GM23338 (cell line): Measurements from ENCODE around the gene POR.

Source experiments
- CREB1 ChIP-seq: fragments of 250-450 bp; sonication (Bioruptor Pico); IDR thresholded peaks from 2 replicates; pipeline ENCODE4 v1.5.0; 2020; ENCODE audit warnings: low read depth, mild to moderate bottlenecking, moderate library complexity
- EZH2 ChIP-seq: fragments of 200-600 bp; sonication (generic); IDR thresholded peaks from one replicate; pipeline ENCODE4 v1.8.0; 2017; ENCODE audit warnings: antibody characterized with exemption, mild to moderate bottlenecking, low read depth; ENCODE audit not compliant: unreplicated experiment
- EZH2phosphoT487 ChIP-seq: fragments of 200-600 bp; sonication (generic); IDR thresholded peaks from one replicate; pipeline ENCODE4 v1.8.1; 2018; ENCODE audit warnings: antibody characterized with exemption; ENCODE audit not compliant: unreplicated experiment
- JUNB ChIP-seq: IDR thresholded peaks from one replicate; pipeline ENCODE4 v1.6.1; 2016; ENCODE audit warnings: antibody characterized with exemption; ENCODE audit not compliant: unreplicated experiment
- NANOG ChIP-seq: IDR thresholded peaks from 2 replicates; pipeline ENCODE4 v1.6.1; 2016; ENCODE audit warnings: antibody characterized with exemption, borderline replicate concordance
- POLR2AphosphoS5 ChIP-seq: IDR thresholded peaks from 2 replicates; pipeline ENCODE4 v1.6.1; 2016; ENCODE audit warnings: antibody characterized with exemption, low read depth
- STAT1 ChIP-seq: IDR thresholded peaks from one replicate; pipeline ENCODE4 v1.6.1; 2016; ENCODE audit warnings: antibody characterized with exemption; ENCODE audit not compliant: unreplicated experiment
- ZNF331 ChIP-seq: fragments of 250-450 bp; sonication (Bioruptor Pico); IDR thresholded peaks from 2 replicates; pipeline ENCODE4 v1.5.0; 2020; ENCODE audit warnings: low read depth, mild to moderate bottlenecking, moderate library complexity
- TF ChIP-seq, protein P1 (sequence below), 2 experiments: fragments of 200-600 bp in 1 of 2; sonication (generic) in 1 of 2; conservative IDR thresholded peaks; 2 replicates each; pipeline versions ENCODE4 v1.5.1 to v1.6.1; 2016 to 2017; ENCODE audit warnings: antibody characterized with exemption in 2 of 2, low read depth in 2 of 2, mild to moderate bottlenecking in 2 of 2, moderate library complexity in 1 of 2
- TF ChIP-seq, protein P2 (sequence below): IDR thresholded peaks from one replicate; pipeline ENCODE4 v1.6.1; 2018; ENCODE audit warnings: antibody characterized with exemption; ENCODE audit not compliant: unreplicated experiment
- TF ChIP-seq, protein P3 (sequence below): IDR thresholded peaks from 2 replicates; pipeline ENCODE4 v1.6.1; 2016; ENCODE audit warnings: antibody characterized with exemption
- TF ChIP-seq, protein P4 (sequence below): fragments of 250-450 bp; sonication (Bioruptor Pico); IDR thresholded peaks from 2 replicates; pipeline ENCODE4 v1.5.0; 2020; ENCODE audit warnings: mild to moderate bottlenecking, moderate library complexity

DNA sequence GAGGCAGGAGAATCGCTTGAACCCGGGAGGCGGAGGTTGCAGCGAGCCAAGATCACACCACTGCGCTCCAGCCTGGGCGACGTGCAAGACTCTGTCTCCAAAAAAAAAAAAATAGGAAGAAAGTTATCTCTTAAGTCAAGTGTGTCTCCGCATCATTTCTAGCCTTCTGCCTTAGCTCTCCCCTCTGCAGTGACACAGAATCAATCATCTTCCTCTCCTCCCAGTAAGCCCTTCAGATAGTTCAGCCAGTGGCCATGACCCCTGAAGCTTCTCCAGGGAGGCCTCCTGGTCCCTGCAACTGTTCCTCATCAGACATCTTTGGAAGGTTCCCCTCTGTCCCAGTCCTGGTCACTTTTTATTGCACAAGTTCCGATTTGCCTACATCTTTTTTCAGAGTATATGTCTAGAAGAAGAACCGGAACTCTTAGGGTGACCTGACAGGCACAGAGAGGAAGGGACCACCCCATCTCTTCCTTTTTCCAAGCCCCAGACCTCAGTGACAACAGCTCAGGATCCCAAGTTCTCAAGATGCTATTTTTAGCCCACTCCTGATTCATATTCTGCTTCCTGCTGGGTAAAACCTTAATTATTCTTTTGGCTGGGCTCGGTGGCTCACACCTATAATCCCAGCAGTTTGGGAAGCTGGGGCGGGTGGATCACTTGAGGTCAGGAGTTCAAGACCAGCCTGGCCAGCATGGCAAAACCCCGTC lies 42.7 kb upstream of the POR start:
- TF ChIP-seq, protein P1, sequence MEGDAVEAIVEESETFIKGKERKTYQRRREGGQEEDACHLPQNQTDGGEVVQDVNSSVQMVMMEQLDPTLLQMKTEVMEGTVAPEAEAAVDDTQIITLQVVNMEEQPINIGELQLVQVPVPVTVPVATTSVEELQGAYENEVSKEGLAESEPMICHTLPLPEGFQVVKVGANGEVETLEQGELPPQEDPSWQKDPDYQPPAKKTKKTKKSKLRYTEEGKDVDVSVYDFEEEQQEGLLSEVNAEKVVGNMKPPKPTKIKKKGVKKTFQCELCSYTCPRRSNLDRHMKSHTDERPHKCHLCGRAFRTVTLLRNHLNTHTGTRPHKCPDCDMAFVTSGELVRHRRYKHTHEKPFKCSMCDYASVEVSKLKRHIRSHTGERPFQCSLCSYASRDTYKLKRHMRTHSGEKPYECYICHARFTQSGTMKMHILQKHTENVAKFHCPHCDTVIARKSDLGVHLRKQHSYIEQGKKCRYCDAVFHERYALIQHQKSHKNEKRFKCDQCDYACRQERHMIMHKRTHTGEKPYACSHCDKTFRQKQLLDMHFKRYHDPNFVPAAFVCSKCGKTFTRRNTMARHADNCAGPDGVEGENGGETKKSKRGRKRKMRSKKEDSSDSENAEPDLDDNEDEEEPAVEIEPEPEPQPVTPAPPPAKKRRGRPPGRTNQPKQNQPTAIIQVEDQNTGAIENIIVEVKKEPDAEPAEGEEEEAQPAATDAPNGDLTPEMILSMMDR (conservative IDR thresholded peaks at IDR 0.05; ENCODE audit: low read depth in 2 of 2): no peak
- no peak for TF ChIP-seq EZH2
- no peak for TF ChIP-seq POLR2AphosphoS5
- TF ChIP-seq, protein P2, sequence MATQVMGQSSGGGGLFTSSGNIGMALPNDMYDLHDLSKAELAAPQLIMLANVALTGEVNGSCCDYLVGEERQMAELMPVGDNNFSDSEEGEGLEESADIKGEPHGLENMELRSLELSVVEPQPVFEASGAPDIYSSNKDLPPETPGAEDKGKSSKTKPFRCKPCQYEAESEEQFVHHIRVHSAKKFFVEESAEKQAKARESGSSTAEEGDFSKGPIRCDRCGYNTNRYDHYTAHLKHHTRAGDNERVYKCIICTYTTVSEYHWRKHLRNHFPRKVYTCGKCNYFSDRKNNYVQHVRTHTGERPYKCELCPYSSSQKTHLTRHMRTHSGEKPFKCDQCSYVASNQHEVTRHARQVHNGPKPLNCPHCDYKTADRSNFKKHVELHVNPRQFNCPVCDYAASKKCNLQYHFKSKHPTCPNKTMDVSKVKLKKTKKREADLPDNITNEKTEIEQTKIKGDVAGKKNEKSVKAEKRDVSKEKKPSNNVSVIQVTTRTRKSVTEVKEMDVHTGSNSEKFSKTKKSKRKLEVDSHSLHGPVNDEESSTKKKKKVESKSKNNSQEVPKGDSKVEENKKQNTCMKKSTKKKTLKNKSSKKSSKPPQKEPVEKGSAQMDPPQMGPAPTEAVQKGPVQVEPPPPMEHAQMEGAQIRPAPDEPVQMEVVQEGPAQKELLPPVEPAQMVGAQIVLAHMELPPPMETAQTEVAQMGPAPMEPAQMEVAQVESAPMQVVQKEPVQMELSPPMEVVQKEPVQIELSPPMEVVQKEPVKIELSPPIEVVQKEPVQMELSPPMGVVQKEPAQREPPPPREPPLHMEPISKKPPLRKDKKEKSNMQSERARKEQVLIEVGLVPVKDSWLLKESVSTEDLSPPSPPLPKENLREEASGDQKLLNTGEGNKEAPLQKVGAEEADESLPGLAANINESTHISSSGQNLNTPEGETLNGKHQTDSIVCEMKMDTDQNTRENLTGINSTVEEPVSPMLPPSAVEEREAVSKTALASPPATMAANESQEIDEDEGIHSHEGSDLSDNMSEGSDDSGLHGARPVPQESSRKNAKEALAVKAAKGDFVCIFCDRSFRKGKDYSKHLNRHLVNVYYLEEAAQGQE: no peak
- TF ChIP-seq JUNB: no peak
- TF ChIP-seq CREB1: no peak
- no peak for TF ChIP-seq EZH2phosphoT487
- TF ChIP-seq, protein P3, sequence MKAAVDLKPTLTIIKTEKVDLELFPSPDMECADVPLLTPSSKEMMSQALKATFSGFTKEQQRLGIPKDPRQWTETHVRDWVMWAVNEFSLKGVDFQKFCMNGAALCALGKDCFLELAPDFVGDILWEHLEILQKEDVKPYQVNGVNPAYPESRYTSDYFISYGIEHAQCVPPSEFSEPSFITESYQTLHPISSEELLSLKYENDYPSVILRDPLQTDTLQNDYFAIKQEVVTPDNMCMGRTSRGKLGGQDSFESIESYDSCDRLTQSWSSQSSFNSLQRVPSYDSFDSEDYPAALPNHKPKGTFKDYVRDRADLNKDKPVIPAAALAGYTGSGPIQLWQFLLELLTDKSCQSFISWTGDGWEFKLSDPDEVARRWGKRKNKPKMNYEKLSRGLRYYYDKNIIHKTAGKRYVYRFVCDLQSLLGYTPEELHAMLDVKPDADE: no peak
- TF ChIP-seq, protein P4, sequence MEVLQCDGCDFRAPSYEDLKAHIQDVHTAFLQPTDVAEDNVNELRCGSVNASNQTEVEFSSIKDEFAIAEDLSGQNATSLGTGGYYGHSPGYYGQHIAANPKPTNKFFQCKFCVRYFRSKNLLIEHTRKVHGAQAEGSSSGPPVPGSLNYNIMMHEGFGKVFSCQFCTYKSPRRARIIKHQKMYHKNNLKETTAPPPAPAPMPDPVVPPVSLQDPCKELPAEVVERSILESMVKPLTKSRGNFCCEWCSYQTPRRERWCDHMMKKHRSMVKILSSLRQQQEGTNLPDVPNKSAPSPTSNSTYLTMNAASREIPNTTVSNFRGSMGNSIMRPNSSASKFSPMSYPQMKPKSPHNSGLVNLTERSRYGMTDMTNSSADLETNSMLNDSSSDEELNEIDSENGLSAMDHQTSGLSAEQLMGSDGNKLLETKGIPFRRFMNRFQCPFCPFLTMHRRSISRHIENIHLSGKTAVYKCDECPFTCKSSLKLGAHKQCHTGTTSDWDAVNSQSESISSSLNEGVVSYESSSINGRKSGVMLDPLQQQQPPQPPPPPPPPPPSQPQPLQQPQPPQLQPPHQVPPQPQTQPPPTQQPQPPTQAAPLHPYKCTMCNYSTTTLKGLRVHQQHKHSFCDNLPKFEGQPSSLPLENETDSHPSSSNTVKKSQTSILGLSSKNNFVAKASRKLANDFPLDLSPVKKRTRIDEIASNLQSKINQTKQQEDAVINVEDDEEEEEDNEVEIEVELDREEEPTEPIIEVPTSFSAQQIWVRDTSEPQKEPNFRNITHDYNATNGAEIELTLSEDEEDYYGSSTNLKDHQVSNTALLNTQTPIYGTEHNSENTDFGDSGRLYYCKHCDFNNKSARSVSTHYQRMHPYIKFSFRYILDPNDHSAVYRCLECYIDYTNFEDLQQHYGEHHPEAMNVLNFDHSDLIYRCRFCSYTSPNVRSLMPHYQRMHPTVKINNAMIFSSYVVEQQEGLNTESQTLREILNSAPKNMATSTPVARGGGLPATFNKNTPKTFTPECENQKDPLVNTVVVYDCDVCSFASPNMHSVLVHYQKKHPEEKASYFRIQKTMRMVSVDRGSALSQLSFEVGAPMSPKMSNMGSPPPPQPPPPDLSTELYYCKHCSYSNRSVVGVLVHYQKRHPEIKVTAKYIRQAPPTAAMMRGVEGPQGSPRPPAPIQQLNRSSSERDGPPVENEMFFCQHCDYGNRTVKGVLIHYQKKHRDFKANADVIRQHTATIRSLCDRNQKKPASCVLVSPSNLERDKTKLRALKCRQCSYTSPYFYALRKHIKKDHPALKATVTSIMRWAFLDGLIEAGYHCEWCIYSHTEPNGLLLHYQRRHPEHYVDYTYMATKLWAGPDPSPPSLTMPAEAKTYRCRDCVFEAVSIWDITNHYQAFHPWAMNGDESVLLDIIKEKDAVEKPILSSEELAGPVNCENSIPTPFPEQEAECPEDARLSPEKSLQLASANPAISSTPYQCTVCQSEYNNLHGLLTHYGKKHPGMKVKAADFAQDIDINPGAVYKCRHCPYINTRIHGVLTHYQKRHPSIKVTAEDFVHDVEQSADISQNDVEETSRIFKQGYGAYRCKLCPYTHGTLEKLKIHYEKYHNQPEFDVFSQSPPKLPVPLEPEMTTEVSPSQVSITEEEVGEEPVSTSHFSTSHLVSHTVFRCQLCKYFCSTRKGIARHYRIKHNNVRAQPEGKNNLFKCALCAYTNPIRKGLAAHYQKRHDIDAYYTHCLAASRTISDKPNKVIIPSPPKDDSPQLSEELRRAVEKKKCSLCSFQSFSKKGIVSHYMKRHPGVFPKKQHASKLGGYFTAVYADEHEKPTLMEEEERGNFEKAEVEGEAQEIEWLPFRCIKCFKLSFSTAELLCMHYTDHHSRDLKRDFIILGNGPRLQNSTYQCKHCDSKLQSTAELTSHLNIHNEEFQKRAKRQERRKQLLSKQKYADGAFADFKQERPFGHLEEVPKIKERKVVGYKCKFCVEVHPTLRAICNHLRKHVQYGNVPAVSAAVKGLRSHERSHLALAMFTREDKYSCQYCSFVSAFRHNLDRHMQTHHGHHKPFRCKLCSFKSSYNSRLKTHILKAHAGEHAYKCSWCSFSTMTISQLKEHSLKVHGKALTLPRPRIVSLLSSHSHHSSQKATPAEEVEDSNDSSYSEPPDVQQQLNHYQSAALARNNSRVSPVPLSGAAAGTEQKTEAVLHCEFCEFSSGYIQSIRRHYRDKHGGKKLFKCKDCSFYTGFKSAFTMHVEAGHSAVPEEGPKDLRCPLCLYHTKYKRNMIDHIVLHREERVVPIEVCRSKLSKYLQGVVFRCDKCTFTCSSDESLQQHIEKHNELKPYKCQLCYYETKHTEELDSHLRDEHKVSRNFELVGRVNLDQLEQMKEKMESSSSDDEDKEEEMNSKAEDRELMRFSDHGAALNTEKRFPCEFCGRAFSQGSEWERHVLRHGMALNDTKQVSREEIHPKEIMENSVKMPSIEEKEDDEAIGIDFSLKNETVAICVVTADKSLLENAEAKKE (CRISPR knock-in tag): no peak
- TF ChIP-seq ZNF331 (CRISPR knock-in tag): no peak
- no peak for TF ChIP-seq STAT1
- no peak for TF ChIP-seq NANOG
